Gastroesophageal sphincter (tissue), 4 donors: ENCODE results near the gene NALF2. TPM values are rescaled to one million over a fixed set of nuclear protein-coding genes. Genes with fewer than 3 reads are reported as not detected.
A peak's percentile ranks its signal among the peaks of the same experiment; 100 is the strongest.

ENCODE experiments used
- ATAC-seq: fragments of 150-250 bp; one replicate; pipeline ENCODE4 v1.9.1; 2016; ENCODE audit warnings: mild to moderate bottlenecking, moderate library complexity
- H3K27ac ChIP-seq, 4 donors: fragments of 200-600 bp; sonication (generic) in 3 of 4; 1 replicate in 3 of 4; 2 replicates in 1 of 4; pipeline ENCODE4 v1.5.1; 2016 to 2019
- H3K27me3 ChIP-seq: fragments of 200-600 bp; sonication (generic); one replicate; pipeline ENCODE4 v1.5.1; 2019
- H3K36me3 ChIP-seq, 2 donors: fragments of 200-600 bp; sonication (generic); one replicate each; pipeline ENCODE4 v1.5.1; 2019; ENCODE audit warnings: control low read depth in 1 of 2
- H3K4me1 ChIP-seq, 3 donors: fragments of 200-600 bp; sonication (generic); 1 replicate in 2 of 3; 2 replicates in 1 of 3; pipeline ENCODE4 v1.5.1; 2016 to 2019; ENCODE audit warnings: control low read depth in 2 of 3
- H3K4me3 ChIP-seq, 2 donors: fragments of 200-600 bp; sonication (generic); one replicate each; pipeline ENCODE4 v1.5.1; 2019; ENCODE audit warnings: mild to moderate bottlenecking in 1 of 2, moderate library complexity in 1 of 2
- H3K9me3 ChIP-seq, 3 donors: fragments of 200-600 bp; sonication (generic); one replicate each; pipeline ENCODE4 v1.5.1; 2017 to 2019; ENCODE audit warnings: control low read depth in 2 of 3
- EP300 ChIP-seq: sonication (generic); formaldehyde crosslinking; IDR thresholded peaks from one replicate; pipeline ENCODE4 v1.6.1; 2017; ENCODE audit warnings: antibody characterized with exemption, mild to moderate bottlenecking
- POLR2A ChIP-seq, 2 donors: fragments of 450-650 bp; IDR thresholded peaks; one replicate each; pipeline ENCODE4 v1.6.1; 2017; ENCODE audit warnings: antibody characterized with exemption in 2 of 2, mild to moderate bottlenecking in 2 of 2, moderate library complexity in 1 of 2
- POLR2AphosphoS5 ChIP-seq: sonication (generic); formaldehyde crosslinking; IDR thresholded peaks from one replicate; pipeline ENCODE4 v1.6.1; 2017; ENCODE audit warnings: antibody characterized with exemption
- WGBS, 2 donors: methylation state at CpG; one replicate each; pipeline ENCODE4 v1.1.5; 2018; ENCODE audit warnings: low coverage in 1 of 2; 5-methylcytosine and 5-hydroxymethylcytosine counted together
- total RNA-seq, 4 donors: library from RNA; depleted of rRNA; stranded (reverse); fragments of >200 nt; gene quantifications; one replicate each; pipeline ENCODE4 v1.1.0, GENCODE V29; 2016
- TF ChIP-seq, protein P1 (sequence below), 4 experiments: fragments of 200-600 bp in 2 of 4; fragments of 450-650 bp in 2 of 4; sonication (generic) in 1 of 4; IDR thresholded peaks; one replicate each; pipeline ENCODE4 v1.5.1; 2017 to 2019; ENCODE audit warnings: antibody characterized with exemption in 4 of 4, mild to moderate bottlenecking in 2 of 4, moderate library complexity in 2 of 4

The NALF2 gene
- total RNA-seq, 4 donors from 2014 or later, result 0.27 to 0.58 TPM; not detected in 2

DNA sequence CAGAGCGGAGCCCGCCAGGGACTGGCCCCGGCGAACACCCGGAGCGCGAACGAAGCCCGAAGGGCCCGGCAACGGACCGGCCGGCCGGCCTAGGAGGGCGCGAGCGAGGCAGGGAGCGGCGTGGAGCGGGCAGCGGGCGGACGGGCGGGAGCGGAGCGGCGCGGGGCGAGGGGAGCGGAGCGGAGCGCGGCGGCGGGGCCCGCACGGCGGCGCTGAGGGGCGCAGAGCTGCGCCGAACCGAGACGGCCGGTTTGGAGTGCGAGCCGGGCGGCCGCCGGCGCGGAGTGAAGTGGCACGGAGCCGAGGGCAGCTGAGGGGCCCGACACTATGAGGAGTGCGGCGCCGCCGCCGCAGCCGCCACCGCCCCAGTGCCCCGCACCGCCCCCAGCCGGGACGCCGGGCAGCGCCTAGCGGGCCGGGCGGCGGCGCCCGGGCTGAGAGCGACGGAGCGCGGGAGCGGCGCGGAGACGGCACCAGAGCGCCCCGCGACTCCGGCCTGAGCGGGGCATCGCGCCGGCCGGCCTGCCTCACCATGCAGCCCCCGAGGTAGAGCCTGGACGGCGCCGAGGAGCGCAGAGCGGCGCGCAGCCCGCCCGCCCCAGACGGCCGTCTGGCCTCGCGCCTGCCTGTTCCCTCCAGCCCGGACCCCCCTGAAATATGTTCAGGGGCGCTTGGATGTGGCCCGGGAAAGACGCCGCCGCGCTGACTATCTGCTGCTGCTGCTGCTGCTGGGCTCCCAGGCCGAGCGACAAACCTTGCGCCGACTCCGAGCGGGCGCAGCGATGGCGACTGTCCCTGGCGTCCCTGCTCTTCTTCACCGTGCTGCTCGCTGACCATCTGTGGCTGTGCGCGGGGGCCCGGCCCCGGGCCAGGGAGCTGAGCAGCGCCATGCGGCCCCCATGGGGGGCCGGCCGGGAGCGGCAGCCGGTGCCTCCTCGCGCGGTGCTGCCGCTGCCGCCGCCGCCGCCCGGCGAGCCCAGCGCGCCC is 793 bp downstream of the NALF2 start:
- no peak for ATAC-seq
- Histone ChIP-seq H3K9me3 (no peaks in the 10 kb centered on the region), H3K36me3 (no peaks in the 10 kb centered on the region), H3K4me1 (peaks cover 0 to 16% (median 2%) of the 10 kb centered on the region in 3 donors), H3K27ac (peak overlapping the region in 2 of 4 donors; percentile 9 to 31), H3K4me3 (peak overlapping the region; percentile 52 to 60), H3K27me3 (peaks cover 44% of the 10 kb centered on the region)
- WGBS, 2 donors, result no CpG with 5 or more reads among the region's 146 CpGs
- TF ChIP-seq EP300, result no peak
- TF ChIP-seq, protein P1, sequence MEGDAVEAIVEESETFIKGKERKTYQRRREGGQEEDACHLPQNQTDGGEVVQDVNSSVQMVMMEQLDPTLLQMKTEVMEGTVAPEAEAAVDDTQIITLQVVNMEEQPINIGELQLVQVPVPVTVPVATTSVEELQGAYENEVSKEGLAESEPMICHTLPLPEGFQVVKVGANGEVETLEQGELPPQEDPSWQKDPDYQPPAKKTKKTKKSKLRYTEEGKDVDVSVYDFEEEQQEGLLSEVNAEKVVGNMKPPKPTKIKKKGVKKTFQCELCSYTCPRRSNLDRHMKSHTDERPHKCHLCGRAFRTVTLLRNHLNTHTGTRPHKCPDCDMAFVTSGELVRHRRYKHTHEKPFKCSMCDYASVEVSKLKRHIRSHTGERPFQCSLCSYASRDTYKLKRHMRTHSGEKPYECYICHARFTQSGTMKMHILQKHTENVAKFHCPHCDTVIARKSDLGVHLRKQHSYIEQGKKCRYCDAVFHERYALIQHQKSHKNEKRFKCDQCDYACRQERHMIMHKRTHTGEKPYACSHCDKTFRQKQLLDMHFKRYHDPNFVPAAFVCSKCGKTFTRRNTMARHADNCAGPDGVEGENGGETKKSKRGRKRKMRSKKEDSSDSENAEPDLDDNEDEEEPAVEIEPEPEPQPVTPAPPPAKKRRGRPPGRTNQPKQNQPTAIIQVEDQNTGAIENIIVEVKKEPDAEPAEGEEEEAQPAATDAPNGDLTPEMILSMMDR (IDR thresholded peaks at IDR 0.05), result no peak
- TF ChIP-seq POLR2A (IDR thresholded peaks at IDR 0.05), result no peak
- no peak for TF ChIP-seq POLR2AphosphoS5

DNA sequence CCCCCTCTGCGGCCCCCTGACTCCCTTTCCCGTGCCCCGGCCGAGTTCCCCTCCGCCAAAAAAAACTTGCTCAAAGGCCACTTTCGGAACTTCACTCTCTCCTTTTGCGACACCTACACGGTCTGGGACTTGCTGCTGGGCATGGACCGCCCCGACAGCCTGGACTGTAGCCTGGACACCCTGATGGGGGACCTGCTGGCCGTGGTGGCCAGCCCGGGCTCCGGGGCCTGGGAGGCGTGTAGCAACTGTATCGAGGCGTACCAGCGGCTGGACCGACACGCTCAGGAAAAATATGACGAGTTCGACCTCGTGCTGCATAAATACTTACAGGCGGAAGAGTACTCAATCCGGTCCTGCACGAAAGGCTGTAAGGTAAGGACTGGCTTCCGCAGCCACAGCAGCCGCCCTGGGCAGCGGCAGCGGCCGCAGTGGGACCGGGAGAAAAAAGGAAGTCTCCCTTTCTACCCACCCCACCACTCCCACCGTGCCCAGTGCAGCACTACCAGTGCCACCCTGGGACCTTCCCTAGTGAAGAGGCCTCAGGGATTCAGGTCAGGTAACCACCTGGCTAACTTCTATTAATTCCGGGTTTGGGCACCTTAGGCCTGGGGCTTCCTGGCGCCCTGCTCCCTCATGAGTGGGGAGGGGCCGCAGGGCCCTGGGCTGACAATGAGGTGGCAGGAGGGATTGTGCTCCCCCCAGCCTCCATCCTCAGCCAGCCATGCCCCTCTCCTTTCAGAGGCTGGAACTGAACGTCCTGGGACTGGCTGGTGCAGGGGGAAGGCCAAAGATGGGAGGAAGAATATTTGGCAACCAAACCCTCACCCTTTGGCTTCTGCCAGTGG is 1.9 kb downstream of the NALF2 start:
- no peak overlapping the region for H3K27ac ChIP-seq
- no peaks in the 10 kb centered on the region for H3K36me3 ChIP-seq
- H3K27me3 ChIP-seq, result peaks cover 46% of the 10 kb centered on the region
- H3K4me3 ChIP-seq, result peak overlapping the region in 1 of 2 donors; percentile 60
- ATAC-seq, result no peak
- TF ChIP-seq POLR2A (IDR thresholded peaks at IDR 0.05) (no peak), POLR2AphosphoS5 (no peak), EP300 (no peak)
- TF ChIP-seq, protein P1 (IDR thresholded peaks at IDR 0.05), result no peak
- 0 to 45% methylated on average over 4 to 8 of the region's 36 CpGs for WGBS, 2 donors
- no peaks in the 10 kb centered on the region for H3K9me3 ChIP-seq
- H3K4me1 ChIP-seq, result peaks cover 0 to 16% (median 2%) of the 10 kb centered on the region in 3 donors

DNA sequence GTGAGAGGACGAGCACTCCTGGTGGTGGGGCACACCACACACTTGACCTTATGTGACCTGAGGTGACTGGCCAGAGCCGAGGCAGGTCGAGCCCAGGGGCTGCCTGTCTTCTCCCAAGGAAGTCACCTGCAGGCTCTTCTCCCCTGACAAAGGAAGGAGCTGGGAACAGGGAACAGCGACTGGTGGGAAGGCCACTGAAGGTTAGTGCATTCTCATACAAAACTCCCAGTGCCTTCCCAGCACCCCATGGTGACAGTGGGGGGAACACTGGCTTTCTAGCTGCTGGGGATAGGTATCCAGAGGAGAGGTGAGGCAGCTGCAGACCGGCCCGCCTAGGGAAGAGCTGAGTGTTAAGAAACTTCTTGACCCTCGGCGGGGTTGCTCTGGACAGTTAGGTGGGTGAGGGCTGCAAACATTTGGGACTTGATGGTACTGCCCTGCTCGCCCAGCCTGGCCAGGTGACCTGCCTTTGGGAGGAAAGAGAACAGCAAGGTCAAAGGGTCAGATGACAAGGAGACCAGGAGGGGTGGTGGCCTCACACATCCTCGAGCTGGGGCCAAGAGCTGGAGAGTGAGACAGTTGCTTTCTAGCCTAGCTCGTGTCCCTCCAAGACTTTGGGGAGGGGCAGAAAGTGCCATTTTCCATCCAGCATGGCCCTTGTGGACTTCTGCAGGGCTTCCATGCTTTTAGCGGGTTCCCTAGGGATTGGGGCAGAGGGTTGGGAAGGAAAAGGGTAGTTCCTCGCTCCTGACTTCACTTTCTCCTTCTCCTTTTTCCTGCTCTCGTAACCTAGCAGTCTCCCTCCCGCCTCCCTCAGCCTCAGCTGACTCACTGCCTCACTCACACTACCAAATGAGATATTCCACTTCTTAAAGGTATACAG is 2.7 kb downstream of the NALF2 start:
- Histone ChIP-seq H3K36me3 (no peaks in the 10 kb centered on the region), H3K4me3 (no peak overlapping the region), H3K27me3 (peaks cover 54% of the 10 kb centered on the region), H3K4me1 (peaks cover 0 to 16% (median 2%) of the 10 kb centered on the region in 3 donors), H3K27ac (no peak overlapping the region), H3K9me3 (no peaks in the 10 kb centered on the region)
- ATAC-seq, result no peak
- TF ChIP-seq, protein P1 (IDR thresholded peaks at IDR 0.05), result no peak
- TF ChIP-seq EP300, result no peak
- no peak for TF ChIP-seq POLR2A (IDR thresholded peaks at IDR 0.05)
- TF ChIP-seq POLR2AphosphoS5, result no peak
- WGBS, 2 donors, result 39 to 50% methylated on average over 2 to 5 of the region's 15 CpGs

DNA sequence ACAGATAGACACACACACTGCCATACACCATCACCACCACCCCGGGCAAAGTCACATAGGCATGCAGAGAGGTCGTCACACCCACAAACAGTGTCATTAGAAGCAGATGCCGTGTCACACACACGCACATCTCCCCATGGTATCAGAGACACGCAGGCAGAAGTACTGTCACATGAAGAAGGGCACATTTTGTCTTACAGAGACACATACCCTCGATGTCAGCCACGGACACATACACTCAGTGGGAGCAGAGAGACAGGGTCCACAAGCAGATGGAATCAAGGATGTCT is 3.3 kb downstream of the NALF2 start:
- Histone ChIP-seq H3K36me3 (no peaks in the 10 kb centered on the region), H3K27ac (no peak overlapping the region), H3K4me1 (peaks cover 0 to 16% (median 2%) of the 10 kb centered on the region in 3 donors), H3K27me3 (peaks cover 56% of the 10 kb centered on the region), H3K9me3 (no peaks in the 10 kb centered on the region), H3K4me3 (no peak overlapping the region)
- 80 to 94% methylated on average over 2 to 3 of the region's 7 CpGs for WGBS, 2 donors
- no peak for TF ChIP-seq POLR2A (IDR thresholded peaks at IDR 0.05)
- ATAC-seq, result no peak
